HT1080 (cell line): Measurements from ENCODE around the gene MMP15. TPM values are rescaled to one million over a fixed set of nuclear protein-coding genes. Genes with fewer than 3 reads are reported as not detected.

Source experiments
- DNase-seq: peaks from one replicate; pipeline ENCODE4 v3.0.0-alpha.2; 2015; ENCODE audit warnings: low read depth
- total RNA-seq: library from RNA; depleted of rRNA; stranded (reverse); fragments of >200 nt; shearing (Covaris generic); gene quantifications from 2 replicates; pipeline ENCODE4 v1.2.3, GENCODE V29; 2014

Gene MMP15
- total RNA-seq, 1 experiment from 2014 or later = 3.6 TPM

DNA sequence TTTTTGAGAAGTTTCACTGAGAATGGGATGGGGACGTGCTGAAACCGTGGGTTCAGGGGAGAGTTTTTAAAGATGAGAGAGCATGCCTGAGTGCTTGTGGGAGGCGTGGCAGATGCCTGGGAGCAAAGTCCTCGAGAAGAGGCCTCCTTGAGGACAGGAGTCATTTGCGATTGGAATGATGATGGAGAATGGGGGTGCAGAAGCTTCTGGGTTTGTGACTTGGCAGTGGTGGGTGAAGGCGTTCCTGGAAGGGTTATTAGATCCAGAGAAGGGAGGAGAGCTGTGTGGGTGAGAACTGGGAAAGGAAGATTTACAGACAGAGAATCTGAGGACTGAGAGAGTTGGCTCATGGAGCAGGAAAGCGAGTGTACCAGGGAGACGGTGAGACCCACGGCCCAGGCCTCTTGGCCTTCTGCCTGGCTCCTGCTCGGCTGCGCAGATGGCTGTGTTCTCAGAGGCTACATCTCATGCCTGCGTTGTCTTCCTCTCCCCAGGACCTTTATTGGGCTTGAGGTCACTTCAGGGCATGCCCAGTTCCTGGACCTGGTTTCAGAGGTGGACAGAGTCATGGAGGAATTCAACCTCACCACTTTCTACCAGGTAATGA is 8.6 kb upstream of the MMP15 start:
- DNase-seq = no peak

DNA sequence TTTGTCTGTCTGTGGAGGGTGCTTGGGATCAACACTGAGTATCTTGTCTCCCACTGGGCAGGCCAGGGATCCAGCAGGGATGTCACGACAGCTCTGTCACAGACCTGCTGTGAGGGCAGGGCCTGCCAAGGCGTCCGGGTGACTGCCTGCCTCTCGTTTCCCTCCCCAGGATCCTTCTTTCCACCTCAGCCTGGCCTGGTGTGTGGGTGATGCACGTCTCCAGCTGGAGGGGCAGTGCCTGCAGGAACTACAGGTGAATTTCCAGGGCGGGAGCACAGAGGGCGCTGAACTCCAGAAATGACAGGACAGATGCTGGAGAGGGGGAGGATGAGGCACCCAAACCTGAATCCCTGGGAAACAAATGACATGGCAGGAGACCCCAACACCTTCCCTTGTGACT is 6.8 kb upstream of the MMP15 start:
- DNase-seq = no peak

DNA sequence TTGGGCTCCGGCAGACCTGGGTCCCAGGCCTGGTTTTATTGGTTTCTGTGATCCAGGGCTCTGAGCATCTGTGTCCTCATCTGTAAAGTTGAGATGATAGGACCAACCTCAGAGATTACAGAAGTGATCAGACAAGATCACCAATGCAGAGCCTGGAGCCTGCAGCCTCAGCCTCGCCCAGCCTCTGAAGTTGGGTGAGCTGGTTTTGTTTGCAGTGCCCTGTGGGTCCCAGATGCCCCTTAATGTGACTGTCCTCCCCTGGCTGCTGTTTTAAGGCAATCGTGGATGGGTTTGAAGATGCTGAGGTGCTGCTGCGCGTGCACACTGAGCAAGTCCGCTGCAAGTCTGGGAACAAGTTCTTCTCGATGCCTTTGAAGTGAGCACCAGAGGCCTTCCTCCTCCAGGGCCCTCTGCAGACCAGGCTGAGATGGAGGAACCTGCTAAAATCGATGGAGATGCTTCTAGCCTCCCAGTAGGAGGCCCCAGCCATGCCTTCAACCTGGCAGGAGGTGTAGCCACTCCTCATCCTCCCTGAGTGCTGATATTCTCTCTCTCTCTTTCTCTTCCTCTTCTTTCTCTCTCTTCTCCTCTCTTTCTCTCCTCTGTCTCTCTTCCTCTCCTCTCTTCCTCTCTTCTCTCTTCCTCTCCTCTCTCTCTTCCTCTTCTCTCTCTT is 5.6 kb upstream of the MMP15 start:
- no peak for DNase-seq

DNA sequence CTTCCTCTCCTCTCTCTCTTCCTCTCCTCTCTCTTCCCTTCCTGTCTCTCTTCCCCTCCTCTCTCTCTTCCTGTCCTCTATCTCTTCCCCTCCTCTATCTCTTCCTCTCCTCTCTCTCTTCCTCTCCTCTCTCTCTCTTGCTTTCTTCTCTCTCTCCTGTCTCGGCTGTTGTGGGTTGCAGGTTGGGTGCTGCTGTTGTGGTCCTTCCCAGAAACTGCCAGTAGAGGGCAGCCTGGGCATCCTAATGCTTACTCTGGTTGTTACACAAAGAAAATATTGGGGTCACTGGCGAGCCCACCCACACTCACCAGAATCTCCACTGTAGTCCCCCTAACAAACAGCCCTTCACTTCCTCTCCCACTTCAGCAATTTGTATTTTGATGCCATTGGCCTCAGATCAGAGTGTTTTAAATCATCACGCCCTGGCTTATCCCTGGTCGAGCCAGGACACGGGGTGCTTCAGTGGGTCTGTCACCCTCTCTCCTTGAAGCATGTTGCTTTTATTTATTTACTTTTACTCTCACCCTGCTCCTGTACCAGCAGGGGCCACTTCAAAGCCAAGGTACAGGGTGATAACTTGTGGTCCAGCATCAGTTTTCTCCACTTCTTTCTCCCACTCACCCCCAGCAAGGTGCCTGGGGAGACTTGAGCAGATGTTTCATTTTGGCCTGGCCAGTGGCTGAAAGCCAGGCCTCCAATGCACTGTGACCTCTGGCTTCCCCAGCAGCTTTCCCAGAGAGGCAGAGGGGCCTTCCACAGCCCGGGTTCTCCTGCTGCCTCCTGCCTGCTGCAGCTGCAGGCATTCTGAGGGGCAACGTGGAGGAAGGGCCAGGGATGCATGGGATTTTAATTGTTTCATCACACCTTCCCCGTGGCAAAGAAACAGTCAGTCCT is 4.7 kb upstream of the MMP15 start:
- DNase-seq = peak; percentile 47

GRCh38 chr16:58021661-58022551 is 3.6 kb upstream of the MMP15 start:
- DNase-seq = peak; percentile 64

DNA sequence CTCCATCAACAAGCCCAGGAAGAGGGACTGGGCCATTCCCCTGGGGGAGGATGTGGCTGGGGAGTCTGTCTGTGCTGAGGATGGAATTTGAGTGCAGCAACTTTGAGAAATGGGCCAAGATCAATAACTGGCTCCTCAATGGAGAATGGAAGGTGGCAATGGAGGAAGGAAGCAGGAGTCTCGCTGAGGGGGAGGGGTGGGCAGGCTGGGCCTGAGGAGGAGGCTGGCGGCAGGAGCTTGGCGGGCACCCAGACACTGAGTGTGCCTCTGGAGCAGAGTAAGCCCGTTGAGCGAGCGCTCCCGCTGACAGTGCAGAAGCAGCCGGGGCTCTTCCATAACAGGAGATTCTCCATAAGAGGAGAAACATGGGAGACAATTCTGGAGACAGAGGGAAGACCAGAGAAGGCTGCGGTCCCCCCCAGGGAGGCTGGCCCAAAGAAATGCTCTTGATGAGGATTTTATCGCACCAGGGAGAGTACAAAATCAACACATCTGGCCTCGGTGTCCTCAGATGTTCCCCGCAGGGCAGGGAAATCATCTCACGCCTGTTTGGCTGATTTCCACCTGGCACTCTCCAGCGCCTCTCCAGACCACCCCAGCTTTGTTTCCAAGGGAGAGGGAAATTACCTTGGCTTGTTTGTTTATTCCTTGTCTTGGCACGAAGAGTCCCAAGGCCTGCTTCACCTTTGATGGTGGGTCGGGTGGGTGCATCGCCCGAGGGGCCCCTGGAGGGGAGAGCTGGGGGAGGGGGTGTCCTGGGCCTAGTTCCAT is 2.8 kb upstream of the MMP15 start:
- peak; percentile 60 for DNase-seq

GRCh38 chr16:58024486-58025350 is 836 bp upstream of the MMP15 start:
- no peak for DNase-seq

- peak; percentile 23 for DNase-seq
Measured at GRCh38 chr16:58026139-58026704, 668 bp downstream of the MMP15 start.

DNA sequence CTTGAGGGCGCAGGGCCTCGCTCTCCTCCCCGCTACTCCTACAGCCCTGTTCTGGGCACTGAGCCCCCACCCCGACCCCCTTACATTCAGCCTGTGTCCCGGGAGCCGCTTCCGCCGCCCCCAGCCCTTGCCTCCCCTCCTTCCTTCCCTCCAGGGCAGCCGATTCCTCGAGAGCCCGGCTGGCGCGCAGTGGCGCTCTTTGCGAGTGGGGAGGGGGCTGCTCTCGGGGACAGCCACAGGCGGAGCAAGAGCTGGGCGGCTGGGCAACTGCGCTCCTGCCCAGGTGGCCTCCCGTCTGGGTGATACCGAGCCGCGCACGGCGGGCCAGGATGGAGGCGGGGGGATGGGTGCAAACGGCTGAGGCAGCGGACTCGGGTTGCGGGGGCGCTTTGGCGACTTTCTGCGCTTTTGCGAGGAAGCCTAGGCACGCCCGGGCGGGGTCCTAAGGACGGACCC is 1.2 kb downstream of the MMP15 start:
- no peak for DNase-seq

DNA sequence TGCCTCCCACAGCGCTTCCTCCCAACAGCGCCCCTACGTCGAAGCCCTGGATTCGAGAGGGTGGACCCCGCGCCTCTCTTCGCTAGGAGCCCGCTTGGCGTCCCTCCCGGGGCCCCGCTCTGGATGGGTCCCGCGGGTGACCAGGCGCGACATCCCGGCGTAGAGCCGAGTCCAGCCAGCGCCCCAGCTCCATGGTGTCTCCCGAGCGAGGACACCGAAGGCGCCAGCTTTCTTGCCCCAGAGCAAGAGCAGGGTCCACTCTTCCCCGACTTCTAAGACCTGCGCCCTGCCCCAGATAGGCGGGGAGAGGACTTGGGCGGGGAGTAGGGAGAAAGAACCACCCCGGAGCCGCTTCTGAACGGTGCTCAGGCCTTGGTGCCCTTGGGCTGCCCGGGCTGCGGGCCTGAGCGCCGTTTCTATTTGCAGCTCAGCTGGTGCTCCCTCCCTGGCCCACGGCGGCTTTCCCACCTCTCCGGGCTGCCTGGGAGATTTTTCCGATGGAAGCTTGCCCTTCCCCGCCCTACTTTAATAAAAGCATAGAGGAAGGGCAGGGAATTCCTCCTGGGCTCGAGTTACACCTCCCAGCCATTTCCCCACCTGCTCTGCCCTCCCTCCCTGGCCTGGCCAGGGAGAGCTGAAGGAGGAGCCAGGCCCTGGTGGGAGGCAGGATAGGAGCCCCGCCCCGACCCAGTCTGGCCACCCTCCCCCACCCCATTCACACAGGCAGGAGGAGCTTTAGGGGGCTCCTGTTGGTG is 1.8 kb downstream of the MMP15 start:
- DNase-seq = no peak

GRCh38 chr16:58027916-58028455 is 2.4 kb downstream of the MMP15 start:
- DNase-seq = no peak

DNA sequence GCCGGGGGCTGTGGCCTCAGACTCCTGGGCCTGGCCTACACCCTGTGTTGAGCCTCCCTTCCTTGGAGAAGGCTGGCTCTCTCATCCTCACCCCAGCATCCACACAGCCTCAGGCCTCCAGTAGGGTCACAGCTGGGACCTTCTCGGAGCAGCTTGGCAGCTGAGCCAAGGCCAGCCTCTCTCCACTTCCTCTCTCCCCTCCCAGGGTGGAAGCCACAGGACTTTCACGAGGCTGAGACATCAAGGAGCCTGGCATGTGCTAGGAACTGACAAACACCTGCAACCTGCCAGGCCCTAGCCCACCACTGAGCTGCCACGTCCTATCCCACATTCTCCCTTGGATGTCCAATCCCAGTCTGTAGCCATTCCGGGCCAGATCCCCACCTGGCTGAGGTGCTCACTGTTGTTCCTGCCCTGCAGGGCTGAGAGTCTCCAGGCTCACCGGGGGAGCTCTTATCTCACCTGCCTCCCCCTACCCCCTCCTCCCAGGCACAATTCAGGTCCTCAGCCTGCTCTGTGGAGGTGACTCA is 3.1 kb downstream of the MMP15 start:
- no peak for DNase-seq

DNA sequence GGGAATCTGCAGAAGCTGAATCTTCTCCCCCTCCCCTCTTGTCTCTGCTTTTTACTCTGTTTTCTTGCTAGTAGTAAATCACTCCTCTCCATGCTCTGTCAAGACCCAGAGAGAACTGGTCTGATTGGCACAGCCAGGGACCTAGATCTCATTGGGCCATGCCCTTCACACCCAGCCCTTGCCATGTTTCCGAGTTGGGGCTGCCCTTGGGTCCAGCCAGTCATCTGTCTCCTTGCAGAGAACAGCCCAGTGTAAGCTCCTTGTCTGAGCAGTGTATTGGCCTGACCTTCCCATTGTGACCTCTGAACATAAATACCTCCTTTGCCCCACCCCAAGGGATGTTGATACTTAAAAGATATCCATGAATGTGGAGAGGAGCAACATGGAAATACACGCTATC is 3.9 kb downstream of the MMP15 start:
- no peak for DNase-seq

GRCh38 chr16:58030136-58030840 is 4.7 kb downstream of the MMP15 start:
- no peak for DNase-seq

- no peak for DNase-seq
Measured at GRCh38 chr16:58031016-58031800, 5.7 kb downstream of the MMP15 start.

GRCh38 chr16:58032710-58033293 is 7.2 kb downstream of the MMP15 start:
- DNase-seq = no peak
